ENCODE data around the gene ASB5.
"Not testable (repeated sequence)": the region's sequence is repeated elsewhere in the genome, so short reads cannot be mapped to it uniquely, and the experiment has no call there.

ASB5 gene

GRCh38 chr4:176230836-176231235, 38.2 kb downstream of the ASB5 start:
- DNase-seq (ENCODE audit: low read depth): no peak
- no peak overlapping the region for H3K4me3 ChIP-seq (ENCODE audit: low read depth, low read length)
- TF ChIP-seq CTCF (IDR thresholded peaks at IDR 0.05; ENCODE audit: insufficient read depth, low read depth, low read length, missing control alignments): no peak

DNA sequence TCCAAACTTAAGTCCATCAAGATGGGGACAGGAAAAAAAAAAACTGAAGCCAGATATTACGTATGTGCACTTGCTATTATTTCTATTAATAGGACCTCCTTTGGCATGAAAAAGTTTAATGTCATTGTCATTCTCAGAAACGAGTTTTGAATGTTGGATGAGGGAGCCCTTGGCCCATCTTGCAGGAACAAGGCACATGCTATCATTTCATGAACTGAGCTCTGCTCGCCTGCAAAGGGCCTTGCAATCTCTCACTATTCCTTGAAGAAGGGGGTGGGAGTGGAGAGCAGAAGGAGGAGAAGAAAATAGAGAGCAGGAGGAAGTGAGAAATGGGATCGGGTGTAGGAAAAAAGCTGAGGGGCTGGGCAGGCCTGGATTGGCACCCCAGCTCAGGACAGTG, 39.4 kb downstream of the ASB5 start:
- TF ChIP-seq CTCF (IDR thresholded peaks at IDR 0.05; ENCODE audit: insufficient read depth, low read depth, low read length, missing control alignments): no peak
- H3K4me3 ChIP-seq (ENCODE audit: low read depth, low read length): no peak overlapping the region
- DNase-seq (ENCODE audit: low read depth): no peak

DNA sequence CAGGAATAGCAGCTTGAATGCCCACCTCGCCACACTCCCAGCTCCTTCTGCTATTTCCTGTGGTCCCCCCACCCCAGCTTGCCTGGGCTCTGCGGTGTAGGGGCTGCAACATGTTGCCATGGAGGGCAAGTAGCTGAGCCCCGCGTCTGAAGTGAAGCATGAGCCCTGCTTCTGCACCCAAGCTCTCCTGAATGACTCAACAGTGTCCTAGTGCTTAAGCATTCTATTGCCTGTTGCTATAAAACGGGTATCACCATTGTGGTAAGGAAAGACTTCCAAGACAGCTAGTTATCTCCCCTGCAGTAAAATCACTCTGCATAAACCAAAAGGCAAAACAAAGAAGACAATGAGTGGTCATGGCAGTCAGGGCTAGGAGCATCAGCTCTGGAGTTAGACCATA, 42.3 kb downstream of the ASB5 start:
- no peak overlapping the region for H3K4me3 ChIP-seq (ENCODE audit: low read depth, low read length)
- DNase-seq (ENCODE audit: low read depth): no peak
- no peak for TF ChIP-seq CTCF (IDR thresholded peaks at IDR 0.05; ENCODE audit: insufficient read depth, low read depth, low read length, missing control alignments)

GRCh38 chr4:176223561-176223960, 45.5 kb downstream of the ASB5 start:
- no peak for TF ChIP-seq CTCF (IDR thresholded peaks at IDR 0.05; ENCODE audit: insufficient read depth, low read depth, low read length, missing control alignments)
- no peak for DNase-seq (ENCODE audit: low read depth)
- no peak overlapping the region for H3K4me3 ChIP-seq (ENCODE audit: low read depth, low read length)

DNA sequence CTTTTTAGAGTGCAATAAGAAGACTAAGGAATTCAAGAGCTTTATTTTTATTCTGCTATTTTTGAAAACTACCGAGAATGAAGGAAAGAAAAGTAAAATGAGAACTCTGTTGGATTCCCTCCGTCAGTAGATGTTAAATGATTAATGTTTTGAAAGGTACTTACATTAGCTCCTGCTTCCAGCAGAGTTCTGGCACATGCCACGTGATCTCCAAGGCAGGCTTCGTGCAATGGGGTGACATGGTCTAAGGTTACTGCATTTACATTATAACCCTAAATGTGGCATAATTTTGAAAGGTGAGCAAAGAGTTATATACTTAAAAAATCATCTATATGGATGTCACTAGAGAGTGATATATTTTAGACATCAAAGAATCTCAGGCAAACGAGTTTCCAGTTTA, 46.9 kb downstream of the ASB5 start:
- TF ChIP-seq CTCF (IDR thresholded peaks at IDR 0.05; ENCODE audit: insufficient read depth, low read depth, low read length, missing control alignments): no peak
- H3K4me3 ChIP-seq (ENCODE audit: low read depth, low read length): no peak overlapping the region
- no peak for DNase-seq (ENCODE audit: low read depth)

GRCh38 chr4:176217510-176217909, 51.5 kb downstream of the ASB5 start:
- H3K4me3 ChIP-seq (ENCODE audit: low read depth, low read length): no peak overlapping the region
- no peak for TF ChIP-seq CTCF (IDR thresholded peaks at IDR 0.05; ENCODE audit: insufficient read depth, low read depth, low read length, missing control alignments)
- DNase-seq (ENCODE audit: low read depth): no peak

GRCh38 chr4:176212351-176212750, 56.7 kb downstream of the ASB5 start:
- H3K4me3 ChIP-seq (ENCODE audit: low read depth, low read length); DNase-seq (ENCODE audit: low read depth): not testable (repeated sequence)
